GM18508 (cell line): ENCODE measurements around the gene TUT1.
"Not testable (repeated sequence)": the region's sequence is repeated elsewhere in the genome, so short reads cannot be mapped to it uniquely, and the experiment has no call there.

Source experiments
- ATAC-seq: cut with Tn5 transposase; IDR thresholded peaks from one replicate; pipeline ENCODE4 v1.9.1; 2021; ENCODE audit warnings: moderate number of reproducible peaks; ENCODE audit not compliant: insufficient read depth, unreplicated experiment

Gene TUT1

GRCh38 chr11:62578541-62578940, 12.8 kb downstream of the TUT1 start:
- no peak for ATAC-seq

DNA sequence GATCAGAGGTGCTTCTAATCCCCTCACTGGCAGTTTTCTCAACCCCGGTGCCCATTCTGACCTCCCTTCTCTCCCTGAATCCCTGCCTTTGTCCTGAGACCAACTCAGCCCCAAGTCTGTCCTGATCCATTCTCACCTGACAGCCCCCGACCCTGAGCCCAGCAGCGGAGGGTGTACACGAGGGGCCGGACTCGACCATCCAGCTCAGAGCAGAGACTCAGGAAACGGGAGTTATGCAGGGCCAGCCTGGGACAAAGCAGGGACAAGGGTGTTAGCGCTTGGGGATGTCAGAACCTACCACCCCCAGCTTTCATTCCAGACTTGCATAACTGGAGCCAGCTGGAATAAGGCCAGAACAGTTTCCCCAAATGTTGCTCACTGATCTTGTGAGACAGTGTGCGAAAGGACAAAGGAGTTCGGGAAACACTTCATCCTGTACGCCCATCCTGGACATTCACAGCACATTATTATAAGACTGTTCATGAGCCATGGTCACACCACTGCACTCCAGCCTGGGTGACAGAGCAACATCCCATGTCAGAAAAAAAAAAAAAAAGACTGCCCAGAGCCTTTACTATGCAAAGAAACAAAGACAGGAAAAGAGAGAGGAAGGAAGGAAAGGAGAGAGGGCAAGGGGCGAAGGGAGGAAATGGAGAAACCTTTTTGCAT, 14.1 kb downstream of the TUT1 start:
- ATAC-seq: no peak

- no peak for ATAC-seq
These were observed 15.5 kb downstream of the TUT1 start for GRCh38 chr11:62575837-62576236.

GRCh38 chr11:62575156-62575555, 16.2 kb downstream of the TUT1 start:
- no peak for ATAC-seq

GRCh38 chr11:62574363-62575071, 16.8 kb downstream of the TUT1 start:
- no peak for ATAC-seq

DNA sequence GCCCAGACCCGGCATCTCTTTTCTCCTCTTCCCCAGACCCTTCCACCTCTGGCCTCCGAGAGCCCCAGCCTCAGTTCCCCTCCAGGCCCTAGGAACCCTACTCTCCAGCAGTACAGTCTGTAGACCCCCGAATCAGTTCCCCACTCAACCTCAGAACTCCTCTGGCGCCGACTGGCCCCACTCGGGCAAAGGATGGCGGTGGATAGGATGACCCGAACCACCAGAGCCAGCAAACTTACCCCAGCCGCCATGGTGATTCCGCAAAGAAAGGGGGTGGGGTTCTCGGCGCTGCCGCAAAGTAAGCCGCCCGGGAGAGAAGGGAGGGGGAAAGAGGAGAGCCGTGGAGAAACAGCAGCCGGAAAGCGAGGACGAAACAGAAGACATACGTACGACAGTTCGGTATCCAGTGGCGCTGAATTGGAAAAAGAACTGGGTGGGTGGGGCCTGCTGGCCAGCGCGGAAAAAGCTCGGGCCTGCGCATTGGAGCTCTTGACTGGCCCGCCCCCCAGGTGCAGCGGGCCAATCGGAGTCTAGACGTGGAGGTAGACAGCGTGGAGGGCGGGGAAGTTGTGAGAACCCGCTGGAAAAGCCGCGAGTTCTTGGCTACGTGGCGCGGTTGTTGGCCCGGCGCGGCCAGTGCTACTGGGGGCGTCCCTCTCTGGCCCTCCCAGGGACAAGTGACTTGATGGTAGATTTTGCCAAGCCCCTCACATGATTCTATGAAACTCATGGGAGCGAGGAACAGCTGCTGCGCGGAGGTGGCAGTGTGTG, 17.5 kb downstream of the TUT1 start, which contains the start of gene EEF1G:
Gene EEF1G (minus strand): TSS at position 300 of the 771 bp plus-strand sequence. CDS start 49 bp downstream, at position 251.
- ATAC-seq: peak; percentile 73

GRCh38 chr11:62573006-62573591, 18.2 kb downstream of the TUT1 start:
- ATAC-seq: no peak

DNA sequence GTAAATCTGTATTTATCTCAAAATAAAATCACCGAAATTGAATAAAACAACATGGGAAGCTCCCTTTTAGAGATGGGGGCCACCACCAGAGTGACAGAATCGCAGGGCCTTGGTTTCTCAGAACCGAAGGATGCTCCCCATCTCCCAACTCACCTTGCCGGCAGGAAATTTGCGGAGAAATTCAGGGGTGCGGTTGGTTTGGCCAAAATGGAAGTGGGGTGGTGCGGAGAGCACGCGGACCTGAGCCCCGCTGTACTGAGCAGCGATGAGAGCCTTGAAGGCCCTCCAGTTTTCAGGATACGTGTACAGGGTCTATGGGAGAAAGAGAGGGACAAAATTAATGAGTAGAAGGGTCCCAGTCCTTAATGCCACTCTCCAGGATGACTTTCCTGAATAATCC, 18.9 kb downstream of the TUT1 start:
- no peak for ATAC-seq

DNA sequence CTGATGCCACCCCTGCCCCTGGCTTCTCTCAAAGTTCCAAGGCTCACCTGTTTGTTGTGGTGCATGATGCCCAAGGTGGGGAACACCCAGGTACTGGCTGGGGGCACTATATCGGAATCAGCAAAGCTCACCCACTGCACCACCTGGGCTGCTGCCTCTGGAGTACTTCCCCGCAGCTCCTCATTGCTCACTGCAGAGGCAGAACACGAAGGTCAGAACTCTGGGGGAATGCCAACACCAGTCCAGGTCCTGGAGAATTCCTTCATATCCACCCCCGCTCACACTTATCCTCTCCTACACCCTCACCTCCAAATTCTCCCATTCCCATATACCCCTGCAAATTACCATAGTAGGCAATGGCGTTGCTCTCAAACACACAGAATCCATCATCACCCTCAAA, 19.8 kb downstream of the TUT1 start:
- ATAC-seq: not testable (repeated sequence)

DNA sequence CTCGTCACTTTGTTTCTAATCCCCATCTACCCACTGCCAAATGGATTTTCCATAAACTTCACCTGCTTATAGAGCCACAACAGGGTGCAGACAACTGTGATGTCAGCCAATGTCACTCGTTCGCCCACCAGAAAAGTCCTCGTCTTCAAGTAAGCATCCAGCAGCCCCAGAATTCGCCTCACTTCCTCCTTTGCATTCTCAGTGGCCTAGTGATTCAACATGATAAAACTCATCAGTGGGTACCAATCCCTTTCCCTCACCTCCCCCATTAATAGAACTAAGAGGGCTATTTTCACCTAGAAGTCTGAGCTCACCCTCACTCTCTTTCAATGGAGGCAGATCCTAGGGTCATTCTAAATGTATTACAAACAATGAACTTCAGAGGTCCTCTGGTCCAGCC, 20.4 kb downstream of the TUT1 start:
- not testable (repeated sequence) for ATAC-seq

DNA sequence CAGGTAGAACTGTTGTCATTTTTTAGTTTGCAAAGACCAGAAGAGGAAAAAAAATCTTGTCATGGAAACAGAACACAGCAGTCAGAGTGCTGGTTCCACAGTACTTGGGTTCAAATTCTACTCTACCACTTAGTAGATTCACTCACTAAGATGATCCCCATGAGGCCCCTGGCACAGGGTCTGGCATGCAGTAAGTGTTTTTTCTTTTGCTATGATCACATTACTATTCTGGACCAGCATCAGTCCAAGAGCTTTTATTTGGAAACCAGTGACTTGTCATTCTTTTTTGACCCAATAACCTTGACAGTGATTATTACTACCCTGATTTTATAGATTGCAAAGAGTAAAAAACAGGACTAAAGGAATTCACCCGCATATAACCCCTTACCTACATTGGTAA, 21.7 kb downstream of the TUT1 start:
- ATAC-seq: no peak

DNA sequence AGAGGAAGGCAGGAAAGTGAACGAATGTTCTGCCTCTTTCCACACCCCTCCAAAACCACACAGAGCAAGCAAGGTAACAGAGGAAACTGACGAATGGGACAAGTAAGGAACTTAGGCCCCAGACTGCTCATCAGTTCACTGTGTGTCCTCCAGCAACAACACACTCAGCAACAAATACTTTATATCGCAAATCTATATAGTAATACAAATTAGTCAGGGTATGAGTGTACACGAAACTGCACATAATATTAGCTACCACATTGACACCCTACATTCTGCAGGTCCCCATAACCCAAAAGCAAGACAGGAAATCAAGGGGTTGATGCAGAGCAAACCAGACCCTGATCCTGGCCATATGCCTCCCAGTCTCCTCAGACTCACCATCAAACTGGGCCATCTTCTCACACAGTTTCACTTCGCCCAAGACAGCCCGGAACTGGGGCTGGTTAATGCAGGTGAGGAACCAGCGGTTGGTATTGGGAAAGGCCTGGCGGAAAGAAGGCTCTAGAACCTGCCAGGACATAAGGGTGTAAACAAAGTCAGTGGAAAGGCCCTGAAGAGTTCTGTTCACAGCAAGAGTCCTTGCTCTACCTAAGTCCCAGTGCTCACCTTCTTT, 24.2 kb downstream of the TUT1 start:
- no peak for ATAC-seq

GRCh38 chr11:62566247-62566646, 25.1 kb downstream of the TUT1 start:
- no peak for ATAC-seq

- no peak for ATAC-seq
These were observed 26.1 kb downstream of the TUT1 start for GRCh38 chr11:62565100-62565802.

- not testable (repeated sequence) for ATAC-seq
These were observed 29.6 kb downstream of the TUT1 start for GRCh38 chr11:62561677-62562230.

DNA sequence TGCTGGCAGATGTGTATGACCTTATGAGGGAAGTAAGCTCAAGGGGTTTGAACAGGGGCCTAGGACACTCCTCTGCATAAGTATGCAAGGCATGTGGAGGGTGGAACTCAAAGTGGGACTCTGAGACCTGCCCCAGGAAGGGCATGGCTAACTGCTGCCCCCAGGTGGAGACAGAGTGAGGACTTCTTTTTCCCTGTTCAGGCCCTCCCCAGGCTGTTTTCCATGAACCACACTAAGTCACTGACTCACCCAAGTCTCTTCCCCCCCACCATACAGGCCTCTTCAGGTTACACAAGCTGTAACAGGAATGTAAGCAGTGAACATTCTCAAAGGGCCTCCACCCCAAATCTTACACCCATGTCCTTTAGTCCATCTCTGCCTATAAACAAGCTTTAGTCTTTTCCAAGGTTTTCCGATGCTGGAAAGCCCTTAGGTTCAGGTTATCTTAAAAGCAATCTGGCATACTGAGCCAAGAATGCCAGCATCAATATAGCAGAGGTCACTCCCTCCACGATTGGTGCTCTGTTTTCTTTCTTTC, 30.7 kb downstream of the TUT1 start:
- no peak for ATAC-seq

DNA sequence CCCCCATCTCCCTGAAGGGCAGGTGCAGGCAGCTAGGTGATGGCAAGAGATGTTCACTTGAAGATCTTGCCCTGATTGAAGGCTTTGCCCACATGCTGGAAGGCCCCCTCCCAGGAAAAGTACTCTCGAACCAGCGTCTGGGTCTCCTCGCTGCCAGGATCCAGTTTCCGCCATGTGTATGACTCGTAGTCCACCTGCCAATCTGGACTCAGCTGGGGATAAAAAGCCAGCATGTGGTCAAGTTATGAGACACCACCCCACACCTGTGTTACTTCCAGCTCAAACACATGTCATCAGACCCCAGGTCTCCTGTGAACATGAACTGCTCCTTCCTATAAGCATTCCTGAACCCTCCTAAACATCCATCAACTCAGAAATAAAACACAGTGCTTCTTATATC, 31.7 kb downstream of the TUT1 start:
- not testable (repeated sequence) for ATAC-seq

DNA sequence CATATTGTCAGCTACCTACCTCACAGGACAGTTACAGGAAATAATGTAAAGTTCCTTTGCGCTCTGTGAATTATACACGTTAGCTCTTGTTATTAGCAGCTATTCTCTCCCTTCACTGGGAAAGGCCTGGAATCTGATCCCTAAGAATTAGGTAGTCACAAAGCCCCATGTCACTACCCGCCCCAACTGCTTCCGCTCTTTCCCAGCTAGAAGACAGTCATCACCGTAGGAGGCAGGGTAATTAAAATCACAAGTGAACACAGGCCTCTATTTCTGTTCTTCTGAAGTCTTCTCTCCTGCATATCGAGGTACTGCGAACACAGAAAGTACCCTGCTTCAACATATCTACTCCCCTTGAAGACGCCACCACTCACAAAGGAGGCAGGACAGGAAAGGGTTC, 32.1 kb downstream of the TUT1 start:
- no peak for ATAC-seq

- no peak for ATAC-seq
These were observed 32.7 kb downstream of the TUT1 start for GRCh38 chr11:62558669-62559068.
